Hepatocyte (in vitro differentiated cells): Measurements from ENCODE around the gene SFXN5.

Experiments
- CTCF ChIP-seq: fragments of 200-600 bp; sonication (generic); IDR thresholded peaks from 2 replicates; pipeline ENCODE4 v1.5.1; 2016; ENCODE audit warnings: antibody characterized with exemption, mild to moderate bottlenecking; ENCODE audit not compliant: poor library complexity
- EZH2 ChIP-seq: fragments of 200-600 bp; sonication (generic); IDR thresholded peaks from 2 replicates; pipeline ENCODE4 v1.6.1; 2016; ENCODE audit warnings: antibody characterized with exemption, mild to moderate bottlenecking, borderline replicate concordance
- EZH2phosphoT487 ChIP-seq: fragments of 200-600 bp; sonication (generic); IDR thresholded peaks from one replicate; pipeline ENCODE4 v1.6.1; 2018; ENCODE audit warnings: antibody characterized with exemption, mild to moderate bottlenecking, low read depth, moderate library complexity; ENCODE audit not compliant: unreplicated experiment, severe bottlenecking

- TF ChIP-seq EZH2 (no peak), CTCF (no peak), EZH2phosphoT487 (no peak)
Measured at GRCh38 chr2:72971036-72971435, 100.5 kb downstream of the SFXN5 start.
